HL-60 (cell line): ENCODE measurements around the gene PHF14.

Experiments used
- CTCF ChIP-seq: IDR thresholded peaks from one replicate; pipeline ENCODE4 v1.5.1; 2011; ENCODE audit warnings: low read length, control low read depth, inconsistent platforms; ENCODE audit not compliant: insufficient read depth
- GABPA ChIP-seq: IDR thresholded peaks from 2 replicates; pipeline ENCODE4 v1.6.1; 2012; ENCODE audit warnings: low read depth
- POLR2AphosphoS5 ChIP-seq: IDR thresholded peaks from 2 replicates; pipeline ENCODE4 v1.6.1; 2012; ENCODE audit warnings: low read depth

- no peak for TF ChIP-seq CTCF
- TF ChIP-seq POLR2AphosphoS5 = no peak
- no peak for TF ChIP-seq GABPA
Measured at GRCh38 chr7:11168650-11169170, 195.0 kb downstream of the PHF14 start.
